Measurements from ENCODE around the gene FBXO47. TPM values are rescaled to one million over a fixed set of nuclear protein-coding genes. Genes with fewer than 3 reads are reported as not detected.

The FBXO47 gene
- polyA plus RNA-seq, 3 donors: not detected

DNA sequence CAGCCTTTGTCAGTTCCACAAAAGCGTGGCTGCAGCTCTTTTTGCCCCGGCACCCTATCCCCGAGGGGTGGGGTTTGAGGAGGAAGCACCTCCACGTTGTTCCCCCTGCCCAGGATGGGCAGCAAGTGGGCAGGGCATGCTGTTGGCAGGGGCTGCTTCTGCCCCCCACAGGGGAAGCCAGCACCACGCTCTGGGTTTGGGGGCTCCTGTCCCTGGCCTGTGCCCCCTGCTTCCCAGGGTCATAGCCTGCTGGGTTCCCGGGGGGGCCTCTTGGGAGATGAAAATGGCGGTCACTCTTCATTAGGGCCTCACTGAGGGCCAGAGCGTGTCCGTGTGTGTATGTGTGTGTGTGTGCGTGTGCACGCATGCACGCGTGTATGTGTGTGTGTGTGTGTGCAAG is 74.6 kb downstream of the FBXO47 start:
- DNase-seq: no peak
- Histone ChIP-seq H3K27me3 (ENCODE audit: control insufficient read depth in 2 of 2, insufficient read depth in 2 of 2, low read length in 2 of 2) (no peaks in the 10 kb centered on the region), H3K27ac (ENCODE audit: low read depth in 1 of 2, low read length in 2 of 2) (peak overlapping the region in 1 of 2 donors; percentile 14), H2AFZ (ENCODE audit: insufficient read depth, low read depth, low read length, poor library complexity, severe bottlenecking) (no peak overlapping the region), H3K9me3 (replicated peaks in 1 of 2; ENCODE audit: control insufficient read depth in 1 of 2, insufficient read depth in 1 of 2, low read length in 2 of 2) (no peaks in the 10 kb centered on the region), H4K20me1 (ENCODE audit: insufficient read depth, low read length) (peaks cover 99% of the 10 kb centered on the region), H3K9ac (ENCODE audit: insufficient read depth, low read length, poor library complexity, severe bottlenecking) (no peak overlapping the region), H3K36me3 (replicated peaks in 1 of 2; ENCODE audit: control insufficient read depth in 1 of 2, insufficient read depth in 2 of 2, low read length in 2 of 2) (peaks cover 85 to 99% of the 10 kb centered on the region in 2 donors), H3K4me1 (ENCODE audit: control insufficient read depth in 1 of 2, insufficient read depth in 2 of 2, low read length in 2 of 2) (peaks cover 11 to 26% of the 10 kb centered on the region in 2 donors), H3K4me2 (replicated peaks; ENCODE audit: extremely low read depth, low read length, poor library complexity, severe bottlenecking) (no peak overlapping the region), H3K79me2 (ENCODE audit: insufficient read depth, low read length) (peaks cover 75% of the 10 kb centered on the region), H3K4me3 (replicated peaks in 1 of 3; ENCODE audit: low read depth in 2 of 3, low read length in 3 of 3) (no peak overlapping the region)
- Mint-ChIP-seq H3K9me3 (no peaks in the 10 kb centered on the region), H3K4me1 (peaks cover 29% of the 10 kb centered on the region), H3K27ac (peak overlapping the region in 1 of 7 donors; percentile 30), H3K27me3 (ENCODE audit: low read depth in 3 of 3) (peaks cover 0 to 1% (median 0%) of the 10 kb centered on the region in 3 donors), H3K4me3 (no peak overlapping the region), H3K36me3 (peaks cover 63 to 92% of the 10 kb centered on the region in 2 donors)
- TF ChIP-seq, protein P1, sequence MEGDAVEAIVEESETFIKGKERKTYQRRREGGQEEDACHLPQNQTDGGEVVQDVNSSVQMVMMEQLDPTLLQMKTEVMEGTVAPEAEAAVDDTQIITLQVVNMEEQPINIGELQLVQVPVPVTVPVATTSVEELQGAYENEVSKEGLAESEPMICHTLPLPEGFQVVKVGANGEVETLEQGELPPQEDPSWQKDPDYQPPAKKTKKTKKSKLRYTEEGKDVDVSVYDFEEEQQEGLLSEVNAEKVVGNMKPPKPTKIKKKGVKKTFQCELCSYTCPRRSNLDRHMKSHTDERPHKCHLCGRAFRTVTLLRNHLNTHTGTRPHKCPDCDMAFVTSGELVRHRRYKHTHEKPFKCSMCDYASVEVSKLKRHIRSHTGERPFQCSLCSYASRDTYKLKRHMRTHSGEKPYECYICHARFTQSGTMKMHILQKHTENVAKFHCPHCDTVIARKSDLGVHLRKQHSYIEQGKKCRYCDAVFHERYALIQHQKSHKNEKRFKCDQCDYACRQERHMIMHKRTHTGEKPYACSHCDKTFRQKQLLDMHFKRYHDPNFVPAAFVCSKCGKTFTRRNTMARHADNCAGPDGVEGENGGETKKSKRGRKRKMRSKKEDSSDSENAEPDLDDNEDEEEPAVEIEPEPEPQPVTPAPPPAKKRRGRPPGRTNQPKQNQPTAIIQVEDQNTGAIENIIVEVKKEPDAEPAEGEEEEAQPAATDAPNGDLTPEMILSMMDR (IDR thresholded peaks at IDR 0.05): no peak
- 62% methylated on average over 6 of the region's 13 CpGs for WGBS (ENCODE audit: insufficient coverage)
- intact Hi-C loops (cut with micrococcal nuclease): no loop called here

DNA sequence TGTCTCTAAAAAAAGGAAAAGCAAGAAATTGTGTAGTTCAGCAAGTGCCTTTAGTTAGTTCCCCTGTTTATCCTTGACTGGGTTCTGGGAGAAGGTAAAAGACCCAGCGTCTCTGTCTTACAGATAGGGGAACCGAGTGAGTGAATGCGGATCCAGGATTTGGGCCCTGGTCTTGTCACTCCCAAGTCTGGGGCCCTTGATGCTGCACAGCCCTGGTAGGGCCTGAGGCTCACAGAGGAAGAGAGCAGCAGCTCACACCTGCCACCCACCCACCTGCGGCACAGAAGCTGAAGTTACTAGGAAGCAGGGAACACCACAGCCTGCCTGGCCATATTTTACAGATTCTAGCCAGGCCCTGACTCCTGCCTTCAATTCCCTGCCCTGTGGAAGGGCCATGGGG is 75.1 kb downstream of the FBXO47 start:
- peaks cover 75% of the 10 kb centered on the region for H3K79me2 ChIP-seq (ENCODE audit: insufficient read depth, low read length)
- Mint-ChIP-seq H3K9me3 (no peaks in the 10 kb centered on the region), H3K36me3 (peaks cover 63 to 92% of the 10 kb centered on the region in 2 donors), H3K27ac (peak overlapping the region in 2 of 7 donors; percentile 13 to 42), H3K4me1 (peaks cover 24% of the 10 kb centered on the region), H3K4me3 (no peak overlapping the region), H3K27me3 (ENCODE audit: low read depth in 3 of 3) (peaks cover 0 to 1% (median 0%) of the 10 kb centered on the region in 3 donors)
- TF ChIP-seq, protein P1 (IDR thresholded peaks at IDR 0.05): no peak
- 93% methylated on average over 3 of the region's 4 CpGs for WGBS (ENCODE audit: insufficient coverage)
- no peak overlapping the region for H2AFZ ChIP-seq (ENCODE audit: insufficient read depth, low read depth, low read length, poor library complexity, severe bottlenecking)
- no peaks in the 10 kb centered on the region for H3K9me3 ChIP-seq (replicated peaks in 1 of 2; ENCODE audit: control insufficient read depth in 1 of 2, insufficient read depth in 1 of 2, low read length in 2 of 2)
- peaks cover 99% of the 10 kb centered on the region for H4K20me1 ChIP-seq (ENCODE audit: insufficient read depth, low read length)
- no peak for DNase-seq
- H3K4me3 ChIP-seq (replicated peaks in 1 of 3; ENCODE audit: low read depth in 2 of 3, low read length in 3 of 3): no peak overlapping the region
- no peaks in the 10 kb centered on the region for H3K27me3 ChIP-seq (ENCODE audit: control insufficient read depth in 2 of 2, insufficient read depth in 2 of 2, low read length in 2 of 2)
- intact Hi-C loops (cut with micrococcal nuclease): no loop called here
- no peak overlapping the region for H3K9ac ChIP-seq (ENCODE audit: insufficient read depth, low read length, poor library complexity, severe bottlenecking)
- peaks cover 5 to 20% of the 10 kb centered on the region in 2 donors for H3K4me1 ChIP-seq (ENCODE audit: control insufficient read depth in 1 of 2, insufficient read depth in 2 of 2, low read length in 2 of 2)
- peak overlapping the region in 1 of 2 donors; percentile 14 for H3K27ac ChIP-seq (ENCODE audit: low read depth in 1 of 2, low read length in 2 of 2)
- peaks cover 85 to 99% of the 10 kb centered on the region in 2 donors for H3K36me3 ChIP-seq (replicated peaks in 1 of 2; ENCODE audit: control insufficient read depth in 1 of 2, insufficient read depth in 2 of 2, low read length in 2 of 2)
- no peak overlapping the region for H3K4me2 ChIP-seq (replicated peaks; ENCODE audit: extremely low read depth, low read length, poor library complexity, severe bottlenecking)

Data from CD14-positive monocyte (primary cell).